Activated T-helper 17 cell treated with anti-CD3 and anti-CD28 coated beads, Interleukin-2, amount 50 U/mL, for 72 hours (primary cell): Measurements from ENCODE around the gene GRHPR. TPM values are rescaled to one million over a fixed set of nuclear protein-coding genes. Genes with fewer than 3 reads are reported as not detected.

Experiments
- ATAC-seq: fragments of 150-1000 bp; cut with Tn5 transposase; replicated peaks from 2 replicates; pipeline ENCODE4 v1.10.0; 2021; ENCODE audit warnings: mild to moderate bottlenecking, moderate library complexity
- H3K27ac Mint-ChIP-seq: one replicate; pipeline ENCODE4 v1.8.0; 2022; ENCODE audit warnings: mixed read lengths
- H3K27me3 Mint-ChIP-seq: one replicate; pipeline ENCODE4 v1.8.0; 2022; ENCODE audit warnings: mixed read lengths
- H3K36me3 Mint-ChIP-seq: one replicate; pipeline ENCODE4 v1.8.0; 2022; ENCODE audit warnings: low read depth, mild to moderate bottlenecking, mixed read lengths
- H3K4me1 Mint-ChIP-seq: one replicate; pipeline ENCODE4 v1.8.0; 2022; ENCODE audit warnings: mixed read lengths
- H3K4me3 Mint-ChIP-seq: one replicate; pipeline ENCODE4 v1.8.0; 2022; ENCODE audit warnings: mild to moderate bottlenecking, mixed read lengths
- H3K9me3 Mint-ChIP-seq: one replicate; pipeline ENCODE4 v1.8.0; 2022; ENCODE audit warnings: mixed read lengths
- total RNA-seq, 2 donors: library from RNA; stranded (reverse); gene quantifications; one replicate each; pipeline ENCODE4 v1.2.3, GENCODE V29; 2022

Gene GRHPR
- total RNA-seq, 2 donors from 2014 or later: 46.4 to 47.0 TPM

DNA sequence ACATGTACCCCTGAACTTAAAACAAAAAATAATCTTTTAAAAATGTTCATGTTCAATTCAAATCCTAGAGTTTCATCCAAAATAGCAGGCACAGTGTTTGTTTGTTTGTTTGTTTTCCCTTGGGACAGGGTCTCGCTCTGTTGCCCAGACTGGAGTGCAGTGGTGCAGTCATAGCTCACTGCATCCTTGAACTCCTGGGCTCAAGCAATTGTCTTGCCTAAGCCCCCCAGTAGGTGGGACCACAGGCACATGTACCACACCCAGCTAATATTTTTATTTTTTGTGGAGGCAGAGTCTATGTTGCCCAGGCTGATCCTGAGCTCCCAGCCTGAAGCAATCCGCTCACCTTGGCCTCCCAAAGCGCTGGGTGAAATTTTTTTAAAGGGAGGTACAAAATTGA is 58.3 kb downstream of the GRHPR start:
- Mint-ChIP-seq H3K36me3 (no peaks in the 10 kb centered on the region), H3K4me1 (peaks cover 4% of the 10 kb centered on the region), H3K9me3 (no peaks in the 10 kb centered on the region), H3K27ac (no peak overlapping the region), H3K4me3 (no peak overlapping the region), H3K27me3 (peaks cover 27% of the 10 kb centered on the region)
- no peak for ATAC-seq

GRCh38 chr9:37485389-37486255 is 63.1 kb downstream of the GRHPR start, which contains the start of gene POLR1E:
Gene POLR1E, plus strand, starts transcription at chr9:37485948. Its CDS starts 100 bp downstream, at chr9:37486048.
- Mint-ChIP-seq H3K4me1 (peaks cover 27% of the 10 kb centered on the region), H3K4me3 (peak within 1 kb of the TSS; percentile 94), H3K9me3 (no peaks in the 10 kb centered on the region), H3K27me3 (peaks cover 7% of the 10 kb centered on the region), H3K27ac (peak within 1 kb of the TSS; percentile 92), H3K36me3 (peaks cover 48% of the 10 kb centered on the region)
- peak; percentile 98 for ATAC-seq

- Mint-ChIP-seq H3K27ac (peak overlapping the region; percentile 92), H3K27me3 (peaks cover 6% of the 10 kb centered on the region), H3K4me3 (peak overlapping the region; percentile 94), H3K4me1 (peaks cover 27% of the 10 kb centered on the region), H3K36me3 (peaks cover 54% of the 10 kb centered on the region), H3K9me3 (no peaks in the 10 kb centered on the region)
- no peak for ATAC-seq
Measured at GRCh38 chr9:37486256-37486615, 63.7 kb downstream of the GRHPR start.

Other genes starting within 250 kb of the GRHPR start
- gene ZBTB5, start 42.8 kb downstream of the GRHPR start, total RNA-seq: 10 to 100 TPM in 1 of 2 donors, 1 to 10 TPM in 1; 7.7 to 13.8 TPM
- 10 to 100 TPM; 57.3 to 65.1 TPM for gene POLR1E, start 63.3 kb downstream of the GRHPR start, total RNA-seq
- 1 to 10 TPM; 3.6 to 4.8 TPM for gene FBXO10, start 153.7 kb downstream of the GRHPR start, total RNA-seq
- gene TOMM5, start 169.9 kb downstream of the GRHPR start, total RNA-seq: 100 to 1,000 TPM in 1 of 2 donors, 10 to 100 TPM in 1; 77.7 to 158 TPM
- not detected for gene FRMPD1, start 228.3 kb downstream of the GRHPR start, total RNA-seq